ENCODE results near the gene BAZ2B. TPM values are rescaled to one million over a fixed set of nuclear protein-coding genes. Genes with fewer than 3 reads are reported as not detected.

The BAZ2B gene
- total RNA-seq, 2 donors from 2014 or later: 16.8 to 19.7 TPM

- peak in 1 of 2 donors; percentile 45 for ATAC-seq (replicated peaks in 1 of 2)
- H3K27ac Mint-ChIP-seq: peak overlapping the region; percentile 34
- peaks cover 13% of the 10 kb centered on the region for H3K4me1 Mint-ChIP-seq (ENCODE audit: low read depth)
- no peak overlapping the region for H3K4me3 Mint-ChIP-seq
- no peaks in the 10 kb centered on the region for H3K27me3 Mint-ChIP-seq (ENCODE audit: low read depth)
- peaks cover 2 to 7% of the 10 kb centered on the region in 2 donors for H3K9me3 Mint-ChIP-seq
- DNase-seq: no peak
- H3K36me3 Mint-ChIP-seq (ENCODE audit: insufficient read depth in 2 of 2): no peaks in the 10 kb centered on the region
Measured at GRCh38 chr2:159497256-159497655, 119.1 kb downstream of the BAZ2B start.

- Mint-ChIP-seq H3K4me1 (ENCODE audit: low read depth) (no peaks in the 10 kb centered on the region), H3K9me3 (no peaks in the 10 kb centered on the region), H3K27ac (no peak overlapping the region), H3K27me3 (ENCODE audit: low read depth) (no peaks in the 10 kb centered on the region), H3K36me3 (ENCODE audit: insufficient read depth in 2 of 2) (no peaks in the 10 kb centered on the region), H3K4me3 (no peak overlapping the region)
- DNase-seq: no peak
- no peak for ATAC-seq (replicated peaks in 1 of 2)
Measured at GRCh38 chr2:159489476-159489875, 126.9 kb downstream of the BAZ2B start.

- no peaks in the 10 kb centered on the region for H3K9me3 Mint-ChIP-seq
- no peaks in the 10 kb centered on the region for H3K4me1 Mint-ChIP-seq (ENCODE audit: low read depth)
- no peaks in the 10 kb centered on the region for H3K36me3 Mint-ChIP-seq (ENCODE audit: insufficient read depth in 2 of 2)
- no peaks in the 10 kb centered on the region for H3K27me3 Mint-ChIP-seq (ENCODE audit: low read depth)
- no peak overlapping the region for H3K27ac Mint-ChIP-seq
- H3K4me3 Mint-ChIP-seq: no peak overlapping the region
- DNase-seq (no peak), ATAC-seq (replicated peaks in 1 of 2) (no peak)
Measured at GRCh38 chr2:159484532-159484931, 131.8 kb downstream of the BAZ2B start.

- no peak for ATAC-seq (replicated peaks in 1 of 2)
- no peak overlapping the region for H3K27ac Mint-ChIP-seq
- no peaks in the 10 kb centered on the region for H3K27me3 Mint-ChIP-seq (ENCODE audit: low read depth)
- H3K4me3 Mint-ChIP-seq: no peak overlapping the region
- no peaks in the 10 kb centered on the region for H3K4me1 Mint-ChIP-seq (ENCODE audit: low read depth)
- DNase-seq: no peak
- peaks cover 3 to 6% of the 10 kb centered on the region in 2 donors for H3K9me3 Mint-ChIP-seq
- peaks cover 3 to 9% of the 10 kb centered on the region in 2 donors for H3K36me3 Mint-ChIP-seq (ENCODE audit: insufficient read depth in 2 of 2)
Measured at GRCh38 chr2:159476329-159476728, 140.0 kb downstream of the BAZ2B start.

- Mint-ChIP-seq H3K9me3 (peaks cover 3 to 6% of the 10 kb centered on the region in 2 donors), H3K4me1 (ENCODE audit: low read depth) (no peaks in the 10 kb centered on the region), H3K36me3 (ENCODE audit: insufficient read depth in 2 of 2) (peaks cover 3 to 9% of the 10 kb centered on the region in 2 donors), H3K27me3 (ENCODE audit: low read depth) (no peaks in the 10 kb centered on the region), H3K4me3 (no peak overlapping the region), H3K27ac (no peak overlapping the region)
- DNase-seq (no peak), ATAC-seq (replicated peaks in 1 of 2) (no peak)
Measured at GRCh38 chr2:159475793-159476192, 140.6 kb downstream of the BAZ2B start.

- Mint-ChIP-seq H3K4me1 (ENCODE audit: low read depth) (no peaks in the 10 kb centered on the region), H3K9me3 (peaks cover 3 to 10% of the 10 kb centered on the region in 2 donors), H3K27me3 (ENCODE audit: low read depth) (no peaks in the 10 kb centered on the region), H3K27ac (no peak overlapping the region), H3K4me3 (no peak overlapping the region), H3K36me3 (ENCODE audit: insufficient read depth in 2 of 2) (peaks cover 6 to 12% of the 10 kb centered on the region in 2 donors)
- DNase-seq: no peak
- no peak for ATAC-seq (replicated peaks in 1 of 2)
Measured at GRCh38 chr2:159471340-159471739, 145.0 kb downstream of the BAZ2B start.

GRCh38 chr2:159468257-159468656, 148.1 kb downstream of the BAZ2B start:
- H3K27me3 Mint-ChIP-seq (ENCODE audit: low read depth): no peaks in the 10 kb centered on the region

GRCh38 chr2:159462961-159463360, 153.4 kb downstream of the BAZ2B start:
- H3K27ac Mint-ChIP-seq: no peak overlapping the region
- H3K4me1 Mint-ChIP-seq (ENCODE audit: low read depth): no peaks in the 10 kb centered on the region
- peaks cover 0 to 2% of the 10 kb centered on the region in 2 donors for H3K36me3 Mint-ChIP-seq (ENCODE audit: insufficient read depth in 2 of 2)
- no peaks in the 10 kb centered on the region for H3K27me3 Mint-ChIP-seq (ENCODE audit: low read depth)
- peaks cover 0 to 2% of the 10 kb centered on the region in 2 donors for H3K9me3 Mint-ChIP-seq
- no peak for DNase-seq
- no peak overlapping the region for H3K4me3 Mint-ChIP-seq
- no peak for ATAC-seq (replicated peaks in 1 of 2)

More at GRCh38 chr2:159468257-159468656, 148.1 kb downstream of the BAZ2B start:
- ATAC-seq (replicated peaks in 1 of 2) (no peak), DNase-seq (no peak)
- H3K9me3 Mint-ChIP-seq: peaks cover 0 to 4% of the 10 kb centered on the region in 2 donors
- H3K4me1 Mint-ChIP-seq (ENCODE audit: low read depth): no peaks in the 10 kb centered on the region
- H3K4me3 Mint-ChIP-seq: no peak overlapping the region
- H3K27ac Mint-ChIP-seq: no peak overlapping the region
- peaks cover 6% of the 10 kb centered on the region in 2 donors for H3K36me3 Mint-ChIP-seq (ENCODE audit: insufficient read depth in 2 of 2)

- peaks cover 6% of the 10 kb centered on the region for H3K4me1 Mint-ChIP-seq (ENCODE audit: low read depth)
- H3K27ac Mint-ChIP-seq: no peak overlapping the region
- H3K27me3 Mint-ChIP-seq (ENCODE audit: low read depth): no peaks in the 10 kb centered on the region
- H3K9me3 Mint-ChIP-seq: no peaks in the 10 kb centered on the region
- H3K4me3 Mint-ChIP-seq: no peak overlapping the region
- H3K36me3 Mint-ChIP-seq (ENCODE audit: insufficient read depth in 2 of 2): no peaks in the 10 kb centered on the region
- ATAC-seq (replicated peaks in 1 of 2) (peak in 1 of 2 donors; percentile 52), DNase-seq (no peak)
Measured at GRCh38 chr2:159462201-159462785, 154.1 kb downstream of the BAZ2B start.

GRCh38 chr2:159461076-159461475, 155.3 kb downstream of the BAZ2B start:
- Mint-ChIP-seq H3K36me3 (ENCODE audit: insufficient read depth in 2 of 2) (no peaks in the 10 kb centered on the region), H3K27me3 (ENCODE audit: low read depth) (no peaks in the 10 kb centered on the region)
- ATAC-seq (replicated peaks in 1 of 2): no peak

GRCh38 chr2:159460227-159460626, 156.1 kb downstream of the BAZ2B start:
- Mint-ChIP-seq H3K27ac (no peak overlapping the region), H3K36me3 (ENCODE audit: insufficient read depth in 2 of 2) (no peaks in the 10 kb centered on the region), H3K9me3 (no peaks in the 10 kb centered on the region), H3K4me1 (ENCODE audit: low read depth) (peaks cover 20% of the 10 kb centered on the region), H3K27me3 (ENCODE audit: low read depth) (no peaks in the 10 kb centered on the region), H3K4me3 (no peak overlapping the region)
- ATAC-seq (replicated peaks in 1 of 2): no peak
- DNase-seq: no peak

More at GRCh38 chr2:159461076-159461475, 155.3 kb downstream of the BAZ2B start:
- Mint-ChIP-seq H3K27ac (no peak overlapping the region), H3K4me3 (no peak overlapping the region), H3K4me1 (ENCODE audit: low read depth) (peaks cover 16% of the 10 kb centered on the region), H3K9me3 (no peaks in the 10 kb centered on the region)
- no peak for DNase-seq

- Mint-ChIP-seq H3K9me3 (no peaks in the 10 kb centered on the region), H3K4me3 (no peak overlapping the region), H3K27me3 (ENCODE audit: low read depth) (no peaks in the 10 kb centered on the region), H3K36me3 (ENCODE audit: insufficient read depth in 2 of 2) (no peaks in the 10 kb centered on the region), H3K27ac (peak overlapping the region; percentile 34), H3K4me1 (ENCODE audit: low read depth) (peaks cover 21% of the 10 kb centered on the region)
- ATAC-seq (replicated peaks in 1 of 2): peak in 1 of 2 donors; percentile 55
- no peak for DNase-seq
Measured at GRCh38 chr2:159459279-159459678, 157.1 kb downstream of the BAZ2B start.

GRCh38 chr2:159457589-159457988, 158.8 kb downstream of the BAZ2B start:
- Mint-ChIP-seq H3K9me3 (no peaks in the 10 kb centered on the region), H3K4me3 (no peak overlapping the region), H3K27me3 (ENCODE audit: low read depth) (no peaks in the 10 kb centered on the region), H3K4me1 (ENCODE audit: low read depth) (peaks cover 21% of the 10 kb centered on the region), H3K27ac (no peak overlapping the region), H3K36me3 (ENCODE audit: insufficient read depth in 2 of 2) (no peaks in the 10 kb centered on the region)
- no peak for ATAC-seq (replicated peaks in 1 of 2)
- DNase-seq: no peak
